ENCODE data around the gene GLRA1. TPM values are rescaled to one million over a fixed set of nuclear protein-coding genes. Genes with fewer than 3 reads are reported as not detected.

GLRA1 gene
- polyA plus RNA-seq, 1 donor, result 0.03 TPM

DNA sequence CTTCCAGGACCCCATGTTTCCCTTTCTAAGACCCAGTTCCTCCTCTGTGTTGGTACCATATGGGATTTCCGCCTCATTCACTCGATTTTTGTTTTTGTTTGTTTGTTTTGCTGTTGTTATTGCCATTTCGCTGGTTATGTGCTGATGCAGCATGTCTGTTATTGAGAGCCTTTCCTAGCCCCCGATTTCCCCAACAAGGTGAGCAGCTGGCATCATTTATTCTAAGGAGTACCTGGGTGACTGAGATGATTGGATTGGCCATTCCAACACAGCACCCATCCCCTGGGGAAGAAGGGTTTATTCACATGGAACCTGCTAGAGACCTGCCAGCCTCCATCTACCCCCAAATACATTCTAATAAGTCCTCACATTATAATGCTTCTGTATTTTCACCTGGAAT is 2.7 kb downstream of the GLRA1 start:
- Histone ChIP-seq H3K4me1 (ENCODE audit: control insufficient read depth, insufficient read depth, low read length) (no peaks in the 10 kb centered on the region), H3K36me3 (ENCODE audit: control insufficient read depth, insufficient read depth, low read length) (no peaks in the 10 kb centered on the region), H3K27me3 (ENCODE audit: control insufficient read depth, insufficient read depth, low read length) (peaks cover 16% of the 10 kb centered on the region), H3K4me3 (ENCODE audit: low read length) (no peak overlapping the region), H3K9me3 (ENCODE audit: control insufficient read depth, low read depth, low read length) (peaks cover 3% of the 10 kb centered on the region), H3K27ac (ENCODE audit: low read length) (no peak overlapping the region)
- DNase-seq, result no peak
- 90% methylated on average over 2 of the region's 4 CpGs for WGBS (ENCODE audit: insufficient coverage, low lambda C conversion rate)

DNA sequence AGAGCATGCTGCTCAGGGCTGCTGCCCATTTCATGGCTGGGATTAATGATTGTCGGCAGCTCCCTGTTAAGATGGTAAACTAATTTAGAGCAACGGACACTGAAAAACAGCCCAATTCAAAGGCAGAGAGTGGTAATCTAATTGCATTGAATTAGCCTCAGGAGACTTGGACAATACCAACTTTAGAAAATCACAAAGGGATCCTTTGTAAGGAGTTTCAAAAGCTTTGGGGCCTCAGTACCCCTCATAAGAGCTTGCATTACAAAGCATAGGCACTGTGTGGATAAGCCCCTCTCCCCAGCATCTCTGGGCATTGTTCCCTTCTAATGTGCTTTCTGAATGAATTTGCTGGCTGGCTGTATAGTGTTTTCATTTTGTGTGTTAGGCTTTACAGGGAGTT is 6.7 kb downstream of the GLRA1 start:
- Histone ChIP-seq H3K27me3 (ENCODE audit: control insufficient read depth, insufficient read depth, low read length) (no peaks in the 10 kb centered on the region), H3K4me3 (ENCODE audit: low read length) (no peak overlapping the region), H3K36me3 (ENCODE audit: control insufficient read depth, insufficient read depth, low read length) (no peaks in the 10 kb centered on the region), H3K9me3 (ENCODE audit: control insufficient read depth, low read depth, low read length) (no peaks in the 10 kb centered on the region), H3K4me1 (ENCODE audit: control insufficient read depth, insufficient read depth, low read length) (no peaks in the 10 kb centered on the region), H3K27ac (ENCODE audit: low read length) (no peak overlapping the region)
- no peak for DNase-seq
- no CpG with 5 or more reads among the region's 2 CpGs for WGBS (ENCODE audit: insufficient coverage, low lambda C conversion rate)

DNA sequence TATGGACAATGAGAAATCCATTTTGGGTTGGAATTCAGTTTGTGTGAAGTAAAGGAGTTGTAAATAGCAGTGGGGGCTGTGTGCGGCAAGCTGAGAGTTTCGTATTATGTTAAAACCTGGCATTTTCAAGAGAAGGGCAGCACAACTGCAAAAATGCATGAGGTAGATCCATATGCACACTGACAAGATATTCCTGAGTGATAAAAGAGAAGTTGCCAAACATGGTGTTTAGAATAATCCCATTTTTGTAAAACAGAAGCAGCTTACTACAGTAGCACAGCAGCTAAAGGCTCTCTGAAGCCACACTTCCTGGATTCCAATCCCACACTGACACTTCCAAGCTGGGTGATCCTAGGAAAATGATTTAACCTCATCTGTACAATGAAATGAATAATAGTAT is 11.2 kb downstream of the GLRA1 start:
- no peak overlapping the region for H3K4me3 ChIP-seq (ENCODE audit: low read length)
- no peak overlapping the region for H3K27ac ChIP-seq (ENCODE audit: low read length)
- WGBS (ENCODE audit: insufficient coverage, low lambda C conversion rate), result 76% methylated on average over 2 of the region's 2 CpGs
- no peaks in the 10 kb centered on the region for H3K27me3 ChIP-seq (ENCODE audit: control insufficient read depth, insufficient read depth, low read length)
- no peaks in the 10 kb centered on the region for H3K36me3 ChIP-seq (ENCODE audit: control insufficient read depth, insufficient read depth, low read length)
- H3K9me3 ChIP-seq (ENCODE audit: control insufficient read depth, low read depth, low read length), result no peaks in the 10 kb centered on the region
- no peaks in the 10 kb centered on the region for H3K4me1 ChIP-seq (ENCODE audit: control insufficient read depth, insufficient read depth, low read length)
- no peak for DNase-seq

DNA sequence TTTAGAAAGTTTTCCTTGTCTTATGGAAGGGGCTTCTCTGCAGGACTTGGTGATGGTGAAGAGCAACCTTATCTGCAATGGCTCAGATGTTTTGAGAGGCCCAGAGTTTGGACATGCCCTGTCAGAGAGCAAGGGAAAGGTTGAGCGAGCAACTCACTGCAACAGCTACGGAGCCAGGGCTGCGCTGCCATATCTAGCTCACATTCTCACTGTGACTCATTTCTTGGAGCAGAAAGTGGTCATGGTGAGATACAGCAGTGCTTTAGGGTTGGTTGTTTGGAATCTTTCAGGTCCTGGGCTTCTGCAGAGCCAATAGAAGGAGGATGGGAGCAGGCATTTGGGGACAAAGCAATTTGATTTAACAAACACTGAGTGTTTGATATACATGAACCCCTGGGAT is 12.3 kb downstream of the GLRA1 start:
- no peaks in the 10 kb centered on the region for H3K27me3 ChIP-seq (ENCODE audit: control insufficient read depth, insufficient read depth, low read length)
- no peaks in the 10 kb centered on the region for H3K36me3 ChIP-seq (ENCODE audit: control insufficient read depth, insufficient read depth, low read length)
- WGBS (ENCODE audit: insufficient coverage, low lambda C conversion rate), result no CpG with 5 or more reads among the region's 3 CpGs
- no peaks in the 10 kb centered on the region for H3K9me3 ChIP-seq (ENCODE audit: control insufficient read depth, low read depth, low read length)
- no peak for DNase-seq
- H3K4me3 ChIP-seq (ENCODE audit: low read length), result no peak overlapping the region
- H3K4me1 ChIP-seq (ENCODE audit: control insufficient read depth, insufficient read depth, low read length), result no peaks in the 10 kb centered on the region
- no peak overlapping the region for H3K27ac ChIP-seq (ENCODE audit: low read length)

DNA sequence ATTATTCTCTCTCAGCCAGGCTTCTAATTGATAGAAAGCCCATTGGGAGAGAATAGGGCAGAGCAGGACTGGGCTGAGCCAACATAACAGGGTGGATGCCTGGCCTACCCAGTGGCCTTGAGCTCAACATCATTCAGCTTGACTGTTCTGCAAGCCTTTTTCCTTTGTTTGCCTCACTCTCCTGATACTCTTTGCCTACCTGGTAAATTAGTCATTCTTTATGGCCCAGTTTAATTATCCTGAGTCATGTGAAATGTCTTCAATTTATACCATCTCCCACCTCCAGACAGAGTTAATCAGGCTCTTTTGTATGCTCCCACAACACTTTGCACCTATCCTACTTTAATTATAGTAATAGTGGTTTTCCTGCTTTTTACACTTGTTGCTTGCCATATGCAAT is 13.6 kb downstream of the GLRA1 start:
- Histone ChIP-seq H3K9me3 (ENCODE audit: control insufficient read depth, low read depth, low read length) (no peaks in the 10 kb centered on the region), H3K27ac (ENCODE audit: low read length) (no peak overlapping the region), H3K27me3 (ENCODE audit: control insufficient read depth, insufficient read depth, low read length) (no peaks in the 10 kb centered on the region), H3K4me3 (ENCODE audit: low read length) (no peak overlapping the region), H3K36me3 (ENCODE audit: control insufficient read depth, insufficient read depth, low read length) (no peaks in the 10 kb centered on the region), H3K4me1 (ENCODE audit: control insufficient read depth, insufficient read depth, low read length) (no peaks in the 10 kb centered on the region)
- no peak for DNase-seq

DNA sequence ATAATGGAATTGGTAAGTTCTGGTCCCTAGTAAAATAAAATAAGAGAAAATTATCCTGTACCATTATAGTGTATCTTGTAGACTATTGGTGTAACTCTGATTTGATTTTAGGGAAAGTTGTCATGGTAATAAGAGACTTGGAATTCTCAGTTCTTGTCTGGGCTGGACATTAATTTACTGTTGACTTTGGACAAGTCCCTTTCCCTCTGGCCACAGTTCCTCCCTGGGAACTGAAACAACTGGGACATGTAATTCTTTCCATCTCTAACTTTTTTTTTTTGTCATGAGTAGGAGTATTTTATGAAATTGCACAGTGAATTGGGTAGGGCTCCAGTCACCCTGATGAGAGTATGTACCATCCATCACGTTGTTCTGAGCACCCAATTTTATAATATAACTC is 15.0 kb downstream of the GLRA1 start:
- H3K27ac ChIP-seq (ENCODE audit: low read length), result no peak overlapping the region
- no peaks in the 10 kb centered on the region for H3K9me3 ChIP-seq (ENCODE audit: control insufficient read depth, low read depth, low read length)
- DNase-seq, result no peak
- no peaks in the 10 kb centered on the region for H3K27me3 ChIP-seq (ENCODE audit: control insufficient read depth, insufficient read depth, low read length)
- whole genome bisulfite sequencing (ENCODE audit: insufficient coverage, low lambda C conversion rate), result no CpG with 5 or more reads among the region's 1 CpG
- no peaks in the 10 kb centered on the region for H3K36me3 ChIP-seq (ENCODE audit: control insufficient read depth, insufficient read depth, low read length)
- no peak overlapping the region for H3K4me3 ChIP-seq (ENCODE audit: low read length)
- H3K4me1 ChIP-seq (ENCODE audit: control insufficient read depth, insufficient read depth, low read length), result no peaks in the 10 kb centered on the region

DNA sequence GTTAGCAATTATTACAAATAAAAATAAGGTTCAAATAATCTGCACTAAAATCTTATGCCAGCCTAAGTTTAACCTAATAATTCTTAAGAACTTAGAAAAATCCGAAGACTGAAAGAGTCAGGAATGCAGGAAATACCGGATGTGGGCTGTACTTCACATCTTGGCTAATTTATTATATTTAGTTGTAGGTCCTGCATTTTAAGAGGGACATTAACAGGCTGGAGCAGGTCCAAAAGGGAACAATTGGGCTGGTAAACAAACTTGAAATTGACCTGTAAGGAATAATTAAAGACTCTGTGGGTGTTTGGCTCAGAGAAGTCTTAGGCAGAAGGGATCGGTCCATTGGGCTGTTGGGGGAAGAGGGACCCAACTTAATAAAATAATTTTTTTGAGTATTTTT is 18.4 kb downstream of the GLRA1 start:
- no peaks in the 10 kb centered on the region for H3K4me1 ChIP-seq (ENCODE audit: control insufficient read depth, insufficient read depth, low read length)
- H3K36me3 ChIP-seq (ENCODE audit: control insufficient read depth, insufficient read depth, low read length), result no peaks in the 10 kb centered on the region
- no peak overlapping the region for H3K4me3 ChIP-seq (ENCODE audit: low read length)
- no peaks in the 10 kb centered on the region for H3K9me3 ChIP-seq (ENCODE audit: control insufficient read depth, low read depth, low read length)
- no peaks in the 10 kb centered on the region for H3K27me3 ChIP-seq (ENCODE audit: control insufficient read depth, insufficient read depth, low read length)
- H3K27ac ChIP-seq (ENCODE audit: low read length), result no peak overlapping the region
- DNase-seq, result no peak
- WGBS (ENCODE audit: insufficient coverage, low lambda C conversion rate), result 60% methylated on average over 1 of the region's 3 CpGs

DNA sequence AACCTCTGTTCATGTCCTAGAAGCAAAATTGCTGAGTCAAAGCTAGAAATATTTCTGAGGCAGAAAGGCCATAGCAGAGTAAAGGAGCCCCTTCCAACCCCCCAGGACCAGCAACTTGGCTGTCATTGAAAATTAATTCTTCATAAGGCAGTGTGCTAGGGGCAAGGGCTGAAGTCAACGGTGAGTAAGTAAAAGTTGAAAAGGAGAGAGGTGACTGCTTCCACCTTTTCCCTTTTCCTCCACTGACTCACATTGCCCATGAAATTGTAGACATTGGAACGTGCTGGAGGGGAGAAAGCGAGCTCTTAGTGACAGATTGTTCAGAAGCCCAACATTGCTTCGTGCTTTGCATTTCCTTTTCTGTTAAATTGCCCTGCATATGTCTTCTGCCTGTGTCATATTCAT is 19.1 kb downstream of the GLRA1 start:
- WGBS (ENCODE audit: insufficient coverage, low lambda C conversion rate), result 57% methylated on average over 1 of the region's 4 CpGs
- Histone ChIP-seq H3K4me1 (ENCODE audit: control insufficient read depth, insufficient read depth, low read length) (no peaks in the 10 kb centered on the region), H3K27ac (ENCODE audit: low read length) (no peak overlapping the region), H3K27me3 (ENCODE audit: control insufficient read depth, insufficient read depth, low read length) (no peaks in the 10 kb centered on the region), H3K9me3 (ENCODE audit: control insufficient read depth, low read depth, low read length) (no peaks in the 10 kb centered on the region), H3K4me3 (ENCODE audit: low read length) (no peak overlapping the region), H3K36me3 (ENCODE audit: control insufficient read depth, insufficient read depth, low read length) (no peaks in the 10 kb centered on the region)
- DNase-seq, result no peak

DNA sequence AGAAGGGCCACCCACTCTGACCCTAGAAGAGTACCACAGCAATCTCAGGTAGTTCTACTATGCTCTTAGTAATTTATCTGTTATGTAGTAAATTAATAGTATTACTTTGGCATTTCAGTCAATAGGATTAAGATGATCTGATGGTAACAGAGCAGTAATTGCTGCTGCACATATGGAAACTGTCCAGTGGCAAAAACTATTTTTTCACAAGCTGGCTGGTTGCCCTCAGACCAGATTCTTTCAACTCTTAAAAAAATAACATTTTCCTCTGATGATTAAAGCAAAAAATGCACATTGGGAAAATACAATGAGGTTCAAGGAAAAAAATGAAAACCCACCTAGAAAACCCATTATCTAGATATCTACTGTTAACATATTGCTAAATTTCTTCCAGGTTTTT is 19.7 kb downstream of the GLRA1 start:
- Histone ChIP-seq H3K36me3 (ENCODE audit: control insufficient read depth, insufficient read depth, low read length) (no peaks in the 10 kb centered on the region), H3K4me3 (ENCODE audit: low read length) (no peak overlapping the region), H3K4me1 (ENCODE audit: control insufficient read depth, insufficient read depth, low read length) (no peaks in the 10 kb centered on the region), H3K27ac (ENCODE audit: low read length) (no peak overlapping the region), H3K9me3 (ENCODE audit: control insufficient read depth, low read depth, low read length) (no peaks in the 10 kb centered on the region), H3K27me3 (ENCODE audit: control insufficient read depth, insufficient read depth, low read length) (no peaks in the 10 kb centered on the region)
- no peak for DNase-seq

DNA sequence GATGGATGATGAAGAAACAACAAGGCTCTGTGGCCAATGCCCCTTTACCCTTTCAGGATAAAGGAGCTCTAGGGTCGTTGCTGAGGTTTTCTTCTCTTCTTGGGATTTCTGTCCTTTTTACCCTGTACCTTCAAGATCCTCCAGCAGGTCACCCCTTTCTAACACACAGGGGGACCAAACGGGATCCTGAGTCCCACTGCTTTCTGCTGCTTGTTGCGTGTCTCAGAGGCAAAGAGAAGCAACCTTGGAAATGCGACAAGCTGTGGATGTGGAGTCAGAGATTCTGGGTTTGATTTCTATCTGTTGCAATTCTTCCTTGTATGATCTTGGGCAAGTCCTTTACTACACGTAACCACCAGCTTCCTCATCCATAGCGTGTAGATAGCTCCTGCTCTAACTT is 20.5 kb downstream of the GLRA1 start:
- H3K9me3 ChIP-seq (ENCODE audit: control insufficient read depth, low read depth, low read length), result no peaks in the 10 kb centered on the region
- no peaks in the 10 kb centered on the region for H3K36me3 ChIP-seq (ENCODE audit: control insufficient read depth, insufficient read depth, low read length)
- H3K27me3 ChIP-seq (ENCODE audit: control insufficient read depth, insufficient read depth, low read length), result no peaks in the 10 kb centered on the region
- H3K27ac ChIP-seq (ENCODE audit: low read length), result no peak overlapping the region
- no peaks in the 10 kb centered on the region for H3K4me1 ChIP-seq (ENCODE audit: control insufficient read depth, insufficient read depth, low read length)
- no peak overlapping the region for H3K4me3 ChIP-seq (ENCODE audit: low read length)
- WGBS (ENCODE audit: insufficient coverage, low lambda C conversion rate), result no CpG with 5 or more reads among the region's 6 CpGs
- no peak for DNase-seq

DNA sequence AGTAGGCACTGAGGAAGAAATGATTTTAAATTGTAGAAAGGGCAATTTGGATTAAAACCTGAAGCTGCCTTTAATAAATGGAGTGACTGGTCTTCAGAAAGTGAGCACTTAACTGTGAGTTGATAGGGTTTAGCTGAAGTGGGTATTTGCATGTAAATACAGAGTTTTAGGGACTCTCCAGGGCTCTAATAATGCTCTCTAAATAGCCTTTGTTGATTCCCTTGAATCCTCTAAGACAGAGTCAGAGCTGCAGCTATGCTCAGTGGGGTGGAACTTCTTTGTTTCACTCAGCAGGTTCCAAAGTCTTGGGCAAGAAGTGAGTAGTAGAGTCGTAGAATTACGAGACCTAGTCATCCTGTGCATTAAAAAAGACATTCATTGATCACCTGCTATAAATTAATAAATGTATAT is 21.4 kb downstream of the GLRA1 start:
- no CpG with 5 or more reads among the region's 2 CpGs for WGBS (ENCODE audit: insufficient coverage, low lambda C conversion rate)
- Histone ChIP-seq H3K36me3 (ENCODE audit: control insufficient read depth, insufficient read depth, low read length) (no peaks in the 10 kb centered on the region), H3K9me3 (ENCODE audit: control insufficient read depth, low read depth, low read length) (no peaks in the 10 kb centered on the region), H3K4me1 (ENCODE audit: control insufficient read depth, insufficient read depth, low read length) (no peaks in the 10 kb centered on the region), H3K27me3 (ENCODE audit: control insufficient read depth, insufficient read depth, low read length) (no peaks in the 10 kb centered on the region), H3K4me3 (ENCODE audit: low read length) (no peak overlapping the region), H3K27ac (ENCODE audit: low read length) (no peak overlapping the region)
- DNase-seq, result no peak
